ENCODE data around the gene ALG13. TPM values are rescaled to one million over a fixed set of nuclear protein-coding genes. Genes with fewer than 3 reads are reported as not detected.
A peak's percentile ranks its signal among the peaks of the same experiment; 100 is the strongest.
"Not testable (repeated sequence)": the region's sequence is repeated elsewhere in the genome, so short reads cannot be mapped to it uniquely, and the experiment has no call there.

The ALG13 gene
- polyA plus RNA-seq, 2 of the 4 experiments (the other 2 are of a cell fraction) = 43.0 to 136 TPM

GRCh38 chrX:111645165-111645564, 35.8 kb upstream of the ALG13 start:
- DNase-seq (ENCODE audit: low read depth in 1 of 2, low spot score in 1 of 2); H3K9me3 ChIP-seq; CTCF ChIA-PET; FAIRE-seq; ATAC-seq; H3K27ac ChIP-seq; POLR2A ChIA-PET; H3K4me2 ChIP-seq; H3K4me1 ChIP-seq; H3K4me3 ChIP-seq: not testable (repeated sequence)
- 72% methylated on average over 3 of the region's 3 CpGs for WGBS (ENCODE audit: missing lambda C conversion rate)

- Histone ChIP-seq H3K4me2 (no peak overlapping the region), H3K27ac (no peak overlapping the region), H3K4me3 (no peak overlapping the region), H3K4me1 (no peaks in the 10 kb centered on the region), H3K9me3 (no peaks in the 10 kb centered on the region)
- CTCF ChIA-PET = no interaction called here
- DNase-seq (ENCODE audit: low read depth in 1 of 2, low spot score in 1 of 2) (no peak), ATAC-seq (no peak), FAIRE-seq (peak; percentile 77)
- TF ChIP-seq HMGXB4 (CRISPR knock-in tag; IDR thresholded peaks at IDR 0.05; ENCODE audit: borderline replicate concordance) = no peak
- TF ChIP-seq POLR2A (IDR thresholded peaks at IDR 0.05; ENCODE audit: low read length) = no peak
- no peak for TF ChIP-seq RFX5 (IDR thresholded peaks at IDR 0.05)
- no peak for TF ChIP-seq RAD21 (conservative IDR thresholded peaks at IDR 0.05 in 1 of 2, IDR thresholded peaks at IDR 0.05 in 1 of 2)
- no peak for TF ChIP-seq HDAC2 (IDR thresholded peaks at IDR 0.05)
- no peak for TF ChIP-seq E2F6 (IDR thresholded peaks at IDR 0.05; ENCODE audit: borderline replicate concordance, low read depth)
- no peak for TF ChIP-seq ATOH8 (CRISPR knock-in tag; IDR thresholded peaks at IDR 0.05; ENCODE audit: low read depth)
- TF ChIP-seq HOXA7 (CRISPR knock-in tag; IDR thresholded peaks at IDR 0.05) = no peak
- TF ChIP-seq RCOR1 (IDR thresholded peaks at IDR 0.05; ENCODE audit: low read depth, low read length) = no peak
- TF ChIP-seq GATA3 (IDR thresholded peaks at IDR 0.05; ENCODE audit: borderline replicate concordance) = no peak
- TF ChIP-seq KDM1A (IDR thresholded peaks at IDR 0.05; ENCODE audit: low read depth) = no peak
- no peak for TF ChIP-seq ELK1 (IDR thresholded peaks at IDR 0.05; ENCODE audit: low read depth, low read length)
- TF ChIP-seq TP53 (CRISPR knock-in tag; IDR thresholded peaks at IDR 0.05) = no peak
- no peak for TF ChIP-seq FOSL2 (IDR thresholded peaks at IDR 0.05)
- TF ChIP-seq FOSL2 (CRISPR knock-in tag; IDR thresholded peaks at IDR 0.05) = no peak
- TF ChIP-seq USF2 (IDR thresholded peaks at IDR 0.05) = no peak
- no peak for TF ChIP-seq CTCF (IDR thresholded peaks at IDR 0.05)
- no peak for TF ChIP-seq HES2 (IDR thresholded peaks at IDR 0.05)
- no peak for TF ChIP-seq CBX8 (IDR thresholded peaks at IDR 0.05)
- POLR2A ChIA-PET = no interaction called here
Observed at GRCh38 chrX:111645607-111646006, 35.4 kb upstream of the ALG13 start.

Data from A549 (cell line).